Suprapubic skin (tissue), 4 donors: ENCODE data around the gene ADAMTS2. TPM values are rescaled to one million over a fixed set of nuclear protein-coding genes. Genes with fewer than 3 reads are reported as not detected.

Experiments used
- DNase-seq, 2 donors: peaks; one replicate each; pipeline ENCODE4 v3.0.0-alpha.2; 2019; ENCODE audit warnings: low spot score in 2 of 2
- H3K27ac ChIP-seq: fragments of 200-600 bp; sonication (generic); one replicate; pipeline ENCODE4 v1.5.1; 2019
- H3K27me3 ChIP-seq: fragments of 200-600 bp; sonication (generic); one replicate; pipeline ENCODE4 v1.5.1; 2019
- H3K36me3 ChIP-seq: fragments of 200-600 bp; sonication (generic); one replicate; pipeline ENCODE4 v1.5.1; 2019
- H3K4me1 ChIP-seq: fragments of 200-600 bp; sonication (generic); one replicate; pipeline ENCODE4 v1.5.1; 2019
- H3K4me3 ChIP-seq: fragments of 200-600 bp; sonication (generic); one replicate; pipeline ENCODE4 v1.5.1; 2019; ENCODE audit warnings: mild to moderate bottlenecking
- H3K9me3 ChIP-seq: fragments of 200-600 bp; sonication (generic); one replicate; pipeline ENCODE4 v1.5.1; 2019
- EP300 ChIP-seq: sonication (generic); formaldehyde crosslinking; IDR thresholded peaks from one replicate; pipeline ENCODE4 v1.6.1; 2017; ENCODE audit warnings: antibody characterized with exemption
- POLR2A ChIP-seq, 2 donors: fragments of 450-650 bp; IDR thresholded peaks; one replicate each; pipeline ENCODE4 v1.6.1; 2017; ENCODE audit warnings: antibody characterized with exemption in 2 of 2, mild to moderate bottlenecking in 2 of 2, moderate library complexity in 2 of 2
- POLR2AphosphoS5 ChIP-seq, 3 donors: sonication (generic); formaldehyde crosslinking; IDR thresholded peaks; one replicate each; pipeline ENCODE4 v1.6.1; 2017; ENCODE audit warnings: antibody characterized with exemption in 3 of 3
- WGBS: methylation state at CpG from one replicate; pipeline ENCODE4 v1.1.5; 2018; 5-methylcytosine and 5-hydroxymethylcytosine counted together
- total RNA-seq, 4 donors: library from RNA; depleted of rRNA; stranded (reverse); fragments of >200 nt; gene quantifications; one replicate each; pipeline ENCODE4 v1.1.0, GENCODE V29; 2016
- TF ChIP-seq, protein P1 (sequence below), 2 donors: fragments of 200-600 bp in 1 of 2; fragments of 450-650 bp in 1 of 2; sonication (generic) in 1 of 2; IDR thresholded peaks; one replicate each; pipeline ENCODE4 v1.5.1; 2016 to 2019; ENCODE audit warnings: antibody characterized with exemption in 2 of 2, mild to moderate bottlenecking in 1 of 2, moderate library complexity in 1 of 2

ADAMTS2 gene
- total RNA-seq, 4 donors from 2014 or later = 3.1 to 5.5 (median 4.3) TPM

- Histone ChIP-seq H3K27ac (no peak overlapping the region), H3K4me1 (peaks cover 11% of the 10 kb centered on the region), H3K4me3 (no peak overlapping the region), H3K27me3 (peaks cover 8% of the 10 kb centered on the region), H3K9me3 (no peaks in the 10 kb centered on the region), H3K36me3 (no peaks in the 10 kb centered on the region)
- WGBS = 88% methylated on average over 13 of the region's 13 CpGs
- no peak for TF ChIP-seq POLR2AphosphoS5 (IDR thresholded peaks at IDR 0.05)
- no peak for TF ChIP-seq POLR2A (IDR thresholded peaks at IDR 0.05)
- TF ChIP-seq, protein P1, sequence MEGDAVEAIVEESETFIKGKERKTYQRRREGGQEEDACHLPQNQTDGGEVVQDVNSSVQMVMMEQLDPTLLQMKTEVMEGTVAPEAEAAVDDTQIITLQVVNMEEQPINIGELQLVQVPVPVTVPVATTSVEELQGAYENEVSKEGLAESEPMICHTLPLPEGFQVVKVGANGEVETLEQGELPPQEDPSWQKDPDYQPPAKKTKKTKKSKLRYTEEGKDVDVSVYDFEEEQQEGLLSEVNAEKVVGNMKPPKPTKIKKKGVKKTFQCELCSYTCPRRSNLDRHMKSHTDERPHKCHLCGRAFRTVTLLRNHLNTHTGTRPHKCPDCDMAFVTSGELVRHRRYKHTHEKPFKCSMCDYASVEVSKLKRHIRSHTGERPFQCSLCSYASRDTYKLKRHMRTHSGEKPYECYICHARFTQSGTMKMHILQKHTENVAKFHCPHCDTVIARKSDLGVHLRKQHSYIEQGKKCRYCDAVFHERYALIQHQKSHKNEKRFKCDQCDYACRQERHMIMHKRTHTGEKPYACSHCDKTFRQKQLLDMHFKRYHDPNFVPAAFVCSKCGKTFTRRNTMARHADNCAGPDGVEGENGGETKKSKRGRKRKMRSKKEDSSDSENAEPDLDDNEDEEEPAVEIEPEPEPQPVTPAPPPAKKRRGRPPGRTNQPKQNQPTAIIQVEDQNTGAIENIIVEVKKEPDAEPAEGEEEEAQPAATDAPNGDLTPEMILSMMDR (IDR thresholded peaks at IDR 0.05) = no peak
- TF ChIP-seq EP300 = no peak
- peak; percentile 40 to 63 for DNase-seq
Measured at GRCh38 chr5:179321206-179321987, 23.9 kb downstream of the ADAMTS2 start.

DNA sequence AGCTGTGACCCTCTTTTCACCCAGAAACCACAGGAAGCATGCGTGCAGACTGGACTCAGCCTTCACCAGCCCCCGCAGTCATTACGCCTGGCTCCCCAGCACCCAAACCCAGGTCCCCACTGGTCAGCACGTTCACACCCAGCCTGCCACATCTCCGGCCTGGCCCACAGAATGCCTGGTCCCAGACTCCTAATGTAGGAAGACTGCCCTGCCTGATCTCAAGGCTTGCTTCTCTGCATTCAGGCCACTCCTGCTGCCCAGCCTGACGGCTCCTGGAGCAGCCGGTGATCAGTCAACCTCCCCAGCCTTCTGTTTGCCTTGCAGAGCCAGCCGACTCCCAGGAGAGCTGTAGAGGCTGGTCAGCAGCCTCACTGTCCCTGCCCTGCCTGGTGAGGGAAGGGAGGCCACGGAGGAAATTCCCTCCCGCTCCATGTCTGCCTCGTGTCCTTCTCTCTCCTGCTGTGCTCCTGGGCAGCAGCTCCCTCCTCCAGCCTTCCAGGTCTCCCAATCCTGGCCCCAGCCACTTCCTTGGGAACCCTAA is 25.4 kb downstream of the ADAMTS2 start:
- Histone ChIP-seq H3K9me3 (no peaks in the 10 kb centered on the region), H3K27ac (no peak overlapping the region), H3K4me3 (no peak overlapping the region), H3K4me1 (peaks cover 15% of the 10 kb centered on the region), H3K36me3 (no peaks in the 10 kb centered on the region), H3K27me3 (no peaks in the 10 kb centered on the region)
- DNase-seq = peak; percentile 56 to 65
- no peak for TF ChIP-seq POLR2AphosphoS5 (IDR thresholded peaks at IDR 0.05)
- no peak for TF ChIP-seq POLR2A (IDR thresholded peaks at IDR 0.05)
- TF ChIP-seq, protein P1 (IDR thresholded peaks at IDR 0.05) = no peak
- TF ChIP-seq EP300 = no peak
- 68% methylated on average over 11 of the region's 11 CpGs for WGBS

- H3K27me3 ChIP-seq = no peaks in the 10 kb centered on the region
- no peak overlapping the region for H3K4me3 ChIP-seq
- WGBS = 92% methylated on average over 5 of the region's 8 CpGs
- no peaks in the 10 kb centered on the region for H3K9me3 ChIP-seq
- no peak overlapping the region for H3K27ac ChIP-seq
- DNase-seq = peak in 1 of 2 donors; percentile 30
- H3K4me1 ChIP-seq = peaks cover 22% of the 10 kb centered on the region
- TF ChIP-seq POLR2AphosphoS5 (IDR thresholded peaks at IDR 0.05) (no peak), EP300 (no peak), POLR2A (IDR thresholded peaks at IDR 0.05) (no peak)
- TF ChIP-seq, protein P1 (IDR thresholded peaks at IDR 0.05) = no peak
- no peaks in the 10 kb centered on the region for H3K36me3 ChIP-seq
Measured at GRCh38 chr5:179319123-179319522, 26.1 kb downstream of the ADAMTS2 start.

DNA sequence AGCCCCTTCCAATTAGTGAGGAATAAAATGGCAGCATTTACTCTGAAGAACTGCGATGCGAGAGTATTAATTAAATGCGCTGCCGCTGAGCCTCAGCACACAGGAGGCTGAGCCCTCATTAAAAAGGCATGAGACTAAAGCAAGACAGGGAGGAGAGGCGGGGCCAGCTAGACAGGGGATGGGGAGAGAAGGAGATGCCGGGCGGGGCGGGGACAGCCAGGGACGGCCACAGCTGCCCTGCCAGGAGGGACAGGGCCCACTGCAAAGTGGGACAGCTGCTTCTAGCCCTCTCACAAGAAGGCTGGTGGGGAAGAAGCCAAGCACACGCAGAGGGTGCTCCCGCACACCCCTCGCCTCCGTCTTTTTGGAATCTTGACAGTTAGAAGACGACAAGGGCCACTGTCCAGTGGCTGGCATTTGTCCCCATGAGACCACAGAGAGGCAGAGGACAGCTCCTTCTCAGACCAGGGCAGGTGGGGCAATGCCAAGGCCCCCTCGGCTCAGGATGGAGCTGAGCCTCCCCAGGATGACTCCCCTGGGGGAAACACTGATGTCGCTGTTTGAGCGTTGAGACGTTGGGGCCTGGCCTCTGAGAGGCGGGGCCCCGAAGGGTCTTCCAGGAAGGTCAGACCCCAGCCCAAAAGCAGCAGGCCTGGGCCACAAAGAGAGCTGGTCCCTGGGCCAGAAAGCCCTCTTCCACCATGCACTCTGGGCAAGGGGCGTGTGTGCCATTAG is 26.9 kb downstream of the ADAMTS2 start:
- peak; percentile 56 to 75 for DNase-seq
- Histone ChIP-seq H3K27ac (no peak overlapping the region), H3K27me3 (no peaks in the 10 kb centered on the region), H3K4me1 (peaks cover 25% of the 10 kb centered on the region), H3K36me3 (no peaks in the 10 kb centered on the region), H3K9me3 (no peaks in the 10 kb centered on the region), H3K4me3 (no peak overlapping the region)
- 53% methylated on average over 15 of the region's 21 CpGs for WGBS
- TF ChIP-seq POLR2A (IDR thresholded peaks at IDR 0.05) = no peak
- TF ChIP-seq, protein P1 (IDR thresholded peaks at IDR 0.05) = no peak
- TF ChIP-seq POLR2AphosphoS5 (IDR thresholded peaks at IDR 0.05) = no peak
- no peak for TF ChIP-seq EP300
